HG02610 (cell line): ENCODE measurements around the gene NATD1.
"Not testable (repeated sequence)": the region's sequence is repeated elsewhere in the genome, so short reads cannot be mapped to it uniquely, and the experiment has no call there.

Experiments used
- ATAC-seq: cut with Tn5 transposase; IDR thresholded peaks from one replicate; pipeline ENCODE4 v1.9.1; 2021; ENCODE audit warnings: mild to moderate bottlenecking, moderate library complexity; ENCODE audit not compliant: unreplicated experiment

Gene NATD1

GRCh38 chr17:21247552-21248258, 5.5 kb downstream of the NATD1 start:
- ATAC-seq, result no peak

DNA sequence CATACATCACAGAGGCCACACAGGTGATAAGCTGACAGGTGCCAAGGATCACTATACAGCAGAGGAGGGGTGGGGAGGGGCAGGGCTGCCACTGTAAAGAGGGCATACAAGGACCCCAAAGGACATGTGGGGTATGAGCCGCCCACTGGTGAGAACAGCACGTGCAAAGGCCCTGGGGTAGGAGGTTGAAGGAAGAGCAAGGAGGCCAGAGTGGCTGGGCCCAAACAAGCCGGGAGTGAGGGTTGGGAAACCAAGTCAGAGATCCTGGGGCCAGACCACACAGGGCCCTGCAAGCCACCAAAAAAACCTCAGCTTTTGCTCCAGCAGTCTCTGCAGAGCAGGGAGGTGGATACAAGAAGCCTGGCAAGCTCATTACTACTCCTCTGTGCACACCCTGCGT, 6.5 kb downstream of the NATD1 start:
- no peak for ATAC-seq

DNA sequence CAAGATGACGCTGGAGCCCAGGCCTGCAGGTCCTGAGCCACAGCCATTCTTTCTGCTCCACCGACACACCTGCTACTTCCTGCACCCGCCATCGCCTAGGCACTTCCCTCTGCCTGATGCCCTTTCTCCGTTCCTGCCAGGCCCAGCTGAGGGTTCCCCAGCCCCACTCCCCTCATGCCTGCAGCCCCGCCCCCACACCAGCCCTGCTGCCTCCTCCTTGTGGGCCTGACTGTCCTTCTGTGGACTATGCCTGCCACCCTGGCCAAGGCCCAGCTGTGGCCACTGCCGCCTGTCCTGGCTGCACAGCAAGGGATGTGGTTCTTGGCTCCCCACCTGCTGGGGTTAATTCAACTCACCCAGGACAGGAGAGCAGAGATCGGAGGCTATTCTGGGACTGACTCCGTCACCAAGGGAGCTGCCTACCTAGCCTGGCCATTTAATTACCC, 7.5 kb downstream of the NATD1 start:
- no peak for ATAC-seq

- ATAC-seq, result no peak
Observed at GRCh38 chr17:21243516-21244303, 9.5 kb downstream of the NATD1 start.

GRCh38 chr17:21242780-21243515, 10.3 kb downstream of the NATD1 start:
- ATAC-seq, result no peak

DNA sequence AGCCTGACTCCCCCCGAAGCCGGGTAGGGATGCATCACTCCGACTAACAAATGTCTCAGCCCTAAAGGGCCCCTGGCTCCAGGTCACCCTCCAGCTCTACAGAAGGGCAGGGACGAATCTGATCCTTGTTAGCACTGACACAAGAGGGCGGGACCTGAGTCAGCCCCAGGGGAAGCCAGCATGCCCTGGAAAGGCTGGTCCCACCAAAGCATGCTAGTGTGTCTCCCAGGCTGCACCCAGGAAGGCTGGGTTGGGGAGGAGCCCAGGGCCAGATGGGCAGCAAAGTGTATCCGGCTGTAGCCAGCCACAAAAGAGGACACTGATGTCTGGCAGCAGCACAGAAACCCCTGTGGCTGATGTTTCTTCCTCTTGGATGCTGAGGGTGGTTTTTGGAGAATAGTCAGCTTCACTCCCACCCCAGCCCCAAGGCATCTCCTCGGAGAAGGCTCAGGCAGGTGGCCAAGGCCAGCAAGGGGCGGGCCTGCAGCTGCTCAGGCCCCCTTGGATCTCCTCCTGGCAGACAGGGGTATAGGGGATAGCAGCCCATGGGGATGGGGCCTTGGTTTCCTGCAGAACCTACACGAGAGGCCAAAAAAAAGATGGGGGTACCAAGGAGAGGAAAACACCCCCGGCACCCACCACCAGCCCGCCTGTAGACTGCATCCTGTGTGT, 11.0 kb downstream of the NATD1 start:
- no peak for ATAC-seq

DNA sequence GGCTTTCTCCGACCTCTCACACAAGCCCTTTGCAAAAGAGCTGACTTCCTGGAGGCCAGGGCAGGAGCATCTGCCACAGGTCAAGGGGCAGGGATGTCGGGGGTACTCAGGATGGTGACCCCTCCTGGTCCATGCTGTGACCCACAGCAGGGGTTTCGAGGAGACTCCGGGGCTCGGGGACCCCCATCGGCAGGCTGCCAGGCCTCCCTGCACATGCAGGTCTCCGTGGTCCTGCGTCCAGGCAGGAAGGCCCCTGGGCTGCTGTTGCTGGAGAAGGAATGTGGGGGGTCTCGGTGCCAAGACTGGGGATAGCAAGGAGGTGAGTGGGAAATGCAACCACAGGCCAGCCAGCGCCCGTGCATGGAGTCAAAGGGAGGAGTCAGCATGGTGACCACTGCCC, 11.6 kb downstream of the NATD1 start:
- no peak for ATAC-seq

DNA sequence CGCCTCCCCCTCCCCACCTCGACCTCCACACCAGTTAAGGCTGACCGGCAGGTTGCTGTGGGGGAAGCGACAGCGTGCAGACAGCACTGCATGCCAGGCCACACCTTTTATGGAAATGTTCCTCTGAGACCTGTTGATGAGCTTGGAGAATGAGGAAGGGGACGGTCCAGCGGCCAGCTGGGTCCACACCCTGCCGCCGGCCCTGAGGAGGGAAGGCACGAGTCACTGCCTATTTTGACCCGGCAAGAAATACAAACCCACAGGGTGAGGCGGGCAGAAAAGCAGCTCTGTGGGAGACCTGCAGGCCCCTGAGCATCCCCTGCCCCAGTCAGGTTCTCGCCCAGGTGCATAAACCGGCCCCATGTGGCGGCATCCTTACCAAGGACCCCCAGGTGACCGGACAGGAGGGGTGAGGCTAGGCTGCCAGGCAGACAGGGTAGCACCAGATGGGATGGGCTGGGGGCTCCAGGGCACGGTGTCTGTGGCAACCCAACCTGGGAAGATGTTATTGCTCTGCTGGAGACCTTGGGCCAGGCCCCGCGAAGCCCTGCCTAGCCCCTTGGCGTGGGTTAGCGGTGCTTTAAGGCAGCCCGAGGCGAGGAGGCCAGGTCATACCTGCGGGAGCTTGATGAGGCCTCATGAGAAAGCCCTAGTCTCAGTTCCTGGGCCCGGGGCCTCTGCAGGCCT, 12.7 kb downstream of the NATD1 start:
- ATAC-seq, result no peak

DNA sequence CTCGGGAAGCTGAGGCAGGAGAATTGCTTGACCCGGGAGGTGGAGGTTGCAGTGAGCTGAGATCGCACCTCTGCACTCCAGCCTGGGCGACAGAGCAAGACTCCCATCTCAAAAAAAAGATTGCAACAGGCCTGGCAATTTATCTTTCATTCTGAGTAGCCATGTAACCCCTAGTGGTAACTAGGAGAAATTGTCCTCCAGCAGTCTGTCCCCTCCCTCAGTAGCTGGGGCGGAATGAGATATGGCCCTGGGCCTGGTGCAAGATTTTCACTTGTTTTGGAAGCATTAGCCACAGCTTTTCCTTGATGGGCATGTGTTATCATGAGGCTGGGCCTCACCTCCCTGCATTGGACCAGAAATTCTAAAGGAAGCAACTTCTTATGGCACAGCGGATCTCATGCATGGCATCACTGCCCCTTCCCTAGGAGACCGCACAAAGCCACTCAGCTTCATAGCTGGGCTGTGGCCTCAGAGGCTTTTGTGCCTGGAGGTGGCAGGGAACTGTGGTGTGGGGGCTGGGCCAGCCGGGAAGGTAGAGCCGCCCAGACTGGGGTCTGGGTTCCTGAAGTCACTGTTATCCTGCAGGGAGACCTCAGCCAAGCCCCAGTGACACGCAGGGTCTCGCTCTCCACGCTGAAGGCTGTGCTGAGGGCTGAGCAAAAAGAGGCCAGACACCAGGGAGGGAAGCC, 13.4 kb downstream of the NATD1 start:
- ATAC-seq, result no peak

DNA sequence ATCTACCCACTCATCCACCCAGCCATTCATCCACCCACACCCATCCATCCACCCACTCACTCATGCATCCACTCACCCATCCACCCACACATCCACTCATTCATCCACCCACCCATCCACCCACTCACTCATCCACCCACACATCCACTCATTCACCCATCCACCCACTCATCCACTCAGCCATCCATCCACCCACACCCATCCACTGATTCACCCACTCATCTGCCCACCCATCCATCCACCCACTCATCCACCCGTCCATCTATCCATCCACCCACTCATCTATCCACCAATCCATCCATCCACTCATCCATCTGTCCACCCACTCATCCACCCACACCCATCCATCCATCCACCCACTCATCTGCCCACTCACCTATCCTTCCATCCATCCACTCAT, 17.3 kb downstream of the NATD1 start:
- no peak for ATAC-seq

DNA sequence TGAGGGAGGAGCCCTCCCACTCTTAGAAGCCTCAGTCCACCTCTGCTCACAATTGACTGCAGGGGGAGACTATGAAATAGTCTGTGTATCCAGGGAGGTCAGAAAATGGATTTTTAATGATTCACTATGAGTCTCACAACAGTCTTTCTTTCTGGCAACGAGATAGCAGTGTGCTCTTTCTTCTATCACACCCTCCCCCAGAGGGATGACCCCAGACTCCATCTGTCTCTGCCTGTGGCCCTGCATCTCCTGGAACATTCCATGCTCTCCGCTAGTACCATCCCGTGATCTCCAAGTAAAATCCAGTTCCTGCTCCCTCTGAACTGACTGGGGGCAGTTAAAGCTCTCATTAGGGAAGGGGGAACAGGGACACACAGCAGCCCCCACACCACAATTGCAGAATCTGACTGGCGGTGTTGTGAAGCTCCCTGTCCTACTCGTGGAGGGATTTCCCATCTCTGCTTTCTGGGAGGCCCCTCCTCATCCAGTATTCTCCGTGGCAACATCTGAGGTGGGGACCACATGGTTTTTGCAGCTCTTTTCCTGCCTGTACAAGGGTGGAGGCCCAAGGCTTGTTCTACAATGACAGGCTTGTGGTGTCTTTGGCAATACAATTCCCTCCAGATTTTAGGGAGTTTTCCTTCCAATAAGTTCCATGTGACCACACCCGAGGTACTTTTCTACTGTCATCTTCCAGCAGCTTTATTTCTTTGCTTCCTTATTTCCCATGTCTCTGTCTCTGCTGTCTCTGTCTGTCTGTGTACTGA, 19.4 kb downstream of the NATD1 start:
- no peak for ATAC-seq

DNA sequence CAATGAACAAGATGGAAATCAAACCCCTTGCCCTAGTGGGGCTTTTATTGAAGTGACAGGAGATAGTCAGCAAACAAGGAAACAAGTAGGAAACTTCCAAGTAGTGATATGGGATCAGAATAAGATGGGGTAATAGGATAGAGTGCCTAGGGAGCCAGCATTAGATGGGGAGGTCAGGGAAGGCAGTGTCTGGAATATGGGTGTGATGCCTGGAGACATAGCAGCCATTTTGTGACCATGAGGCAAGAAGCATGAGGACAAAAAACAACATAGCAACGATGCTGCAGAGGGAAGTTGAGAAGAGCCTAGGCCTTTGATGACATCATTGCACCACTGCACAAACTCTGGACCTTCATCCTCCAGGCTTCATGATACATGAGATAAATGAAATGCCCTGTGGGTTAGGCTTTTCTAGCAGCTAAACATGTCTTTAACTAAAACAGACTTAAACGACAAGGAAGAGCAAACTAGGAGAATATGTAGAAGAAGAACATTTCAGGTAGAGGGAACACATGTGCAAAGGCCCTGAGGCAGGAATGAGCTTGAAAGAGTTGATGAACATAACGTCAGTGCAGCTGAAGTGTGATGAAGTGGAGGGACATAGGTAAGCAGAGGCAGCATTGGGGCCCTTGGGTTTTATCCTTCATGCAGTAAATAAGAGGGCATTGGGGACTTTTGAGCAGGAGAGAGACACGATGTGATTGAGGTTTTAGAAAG, 21.0 kb downstream of the NATD1 start:
- ATAC-seq, result no peak

- ATAC-seq, result no peak
Observed at GRCh38 chr17:21231533-21231932, 21.7 kb downstream of the NATD1 start.

DNA sequence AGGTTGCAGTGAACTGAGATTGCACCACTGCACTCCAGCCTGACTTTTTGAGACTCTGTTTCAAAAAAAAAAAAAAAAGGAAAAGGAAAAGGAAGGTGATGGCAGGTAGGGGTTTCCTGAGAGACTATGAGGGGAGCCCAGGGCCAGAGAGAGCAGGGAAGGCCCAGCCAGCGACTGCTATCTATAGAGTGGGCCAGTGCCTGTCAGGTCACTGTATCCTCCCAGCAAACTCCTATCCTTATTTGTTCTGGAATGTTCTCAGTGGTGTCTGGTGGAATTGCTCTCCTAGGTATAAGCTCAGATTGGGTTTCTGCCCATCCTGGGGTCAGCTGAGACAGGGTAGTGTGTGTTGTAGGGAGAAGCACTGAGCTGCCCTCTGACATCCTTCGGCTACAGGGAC, 24.4 kb downstream of the NATD1 start:
- no peak for ATAC-seq

- ATAC-seq, result no peak
Observed at GRCh38 chr17:21228111-21228510, 25.1 kb downstream of the NATD1 start.

DNA sequence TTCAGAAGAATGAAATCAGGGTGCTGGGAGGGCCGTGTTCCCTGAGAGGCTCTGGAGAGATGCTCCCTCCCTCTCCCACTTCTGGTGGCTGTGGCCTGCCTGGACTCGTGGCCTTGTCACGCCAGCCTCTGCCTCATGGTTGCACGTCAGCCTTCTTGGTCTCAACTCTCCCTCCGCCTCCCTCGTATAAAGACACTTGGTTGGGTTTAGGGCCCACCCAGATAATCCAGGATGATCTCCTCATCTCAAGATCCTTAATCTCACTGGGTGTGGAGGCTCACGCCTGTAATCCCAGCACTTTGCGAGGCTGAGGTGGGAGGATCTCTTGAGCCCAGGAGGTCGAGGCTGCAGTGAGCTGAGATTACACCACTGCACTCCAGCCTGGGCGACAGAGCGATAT, 25.9 kb downstream of the NATD1 start:
- not testable (repeated sequence) for ATAC-seq

DNA sequence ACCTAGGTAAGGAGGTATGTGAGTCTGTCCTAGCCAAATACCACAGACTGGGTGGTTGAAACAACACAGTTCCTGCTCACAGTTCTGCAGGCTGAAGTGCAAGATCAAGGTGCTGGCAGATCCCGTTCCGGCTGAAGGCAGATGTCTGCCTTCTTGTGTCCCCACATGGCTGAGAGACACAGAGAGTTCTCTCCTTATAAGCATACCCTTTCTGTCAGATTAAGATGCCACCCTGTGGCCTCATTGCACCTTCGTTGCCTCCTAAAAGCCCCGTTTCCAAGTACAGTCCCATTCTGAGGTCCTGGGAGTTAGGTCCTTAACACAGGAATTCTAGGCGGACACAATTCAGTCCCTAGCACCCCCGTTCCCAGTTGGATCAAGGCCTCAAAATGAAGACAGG, 30.1 kb downstream of the NATD1 start:
- no peak for ATAC-seq

- ATAC-seq, result no peak
Observed at GRCh38 chr17:21218831-21219380, 34.3 kb downstream of the NATD1 start.
